Endothelial cell of umbilical vein (primary cell): Measurements from ENCODE around the gene ARHGEF16. TPM values are rescaled to one million over a fixed set of nuclear protein-coding genes. Genes with fewer than 3 reads are reported as not detected.

Source experiments
- BruUV-seq: library from RNA; stranded (reverse); fragments of 400-500 nt; replicated peaks from 2 replicates; lab custom pipeline; 2021; lab: Mats Ljungman, UMichigan
- CTCF ChIA-PET: fragments of 300-600, 350-600 bp; sonication (Branson Sonifier 250); formaldehyde crosslinking; loops from one replicate; lab custom pipeline; 2021; ENCODE audit warnings: antibody characterized with exemption, inconsistent platforms; lab: Charles Lee
- POLR2A ChIA-PET: fragments of 300-600, 350-600 bp; sonication (Branson Sonifier 250); formaldehyde crosslinking; loops from one replicate; lab custom pipeline; 2021; ENCODE audit warnings: antibody characterized with exemption, inconsistent platforms; lab: Charles Lee
- DNase-seq: peaks from one replicate; pipeline ENCODE4 v3.0.0-alpha.2; 2011; ENCODE audit warnings: low read depth, low spot score
- FAIRE-seq: peaks from 2 replicates; lab custom pipeline; 2011; peaks lifted over from hg19 to GRCh38; lab: Jason Lieb, UNC
- H2AFZ ChIP-seq: 2 replicates; pipeline ENCODE4 v1.6.0; 2012; ENCODE audit warnings: low read depth, low read length, control low read depth, inconsistent platforms
- H3K27ac ChIP-seq: 2 replicates; pipeline ENCODE4 v1.5.1; 2011; ENCODE audit warnings: low read depth, mild to moderate bottlenecking, control low read depth, low read length, moderate library complexity; ENCODE audit not compliant: insufficient read depth
- H3K27me3 ChIP-seq, 2 experiments: 2 replicates each; pipeline versions ENCODE4 v1.6.0 to v1.6.1; 2011; ENCODE audit warnings: low read length in 2 of 2, mixed read lengths in 1 of 2; ENCODE audit not compliant: control insufficient read depth in 2 of 2, insufficient read depth in 2 of 2
- H3K36me3 ChIP-seq, 2 experiments: 2 replicates in 1 of 2; 3 replicates in 1 of 2; pipeline ENCODE4 v1.5.1; 2011; ENCODE audit warnings: low read length in 2 of 2, mild to moderate bottlenecking in 1 of 2, moderate library complexity in 1 of 2; ENCODE audit not compliant: control insufficient read depth in 2 of 2, insufficient read depth in 2 of 2; ENCODE audit errors: extremely low read depth in 1 of 2
- H3K4me1 ChIP-seq: 3 replicates; pipeline ENCODE4 v1.5.1; 2011; ENCODE audit warnings: mild to moderate bottlenecking, low read length; ENCODE audit not compliant: control insufficient read depth, insufficient read depth; ENCODE audit errors: extremely low read depth
- H3K4me2 ChIP-seq: 2 replicates; pipeline ENCODE4 v1.6.1; 2011; ENCODE audit warnings: low read length, control low read depth, mixed read lengths; ENCODE audit not compliant: insufficient read depth
- H3K4me3 ChIP-seq, 3 experiments: fragments of 200-600 bp in 1 of 3; sonication (generic), shearing (Covaris generic) in 1 of 3; replicated peaks in 1 of 3; 2 replicates each; pipeline ENCODE4 v1.5.1; 2011 to 2016; ENCODE audit warnings: control low read depth in 3 of 3, low read length in 3 of 3, mild to moderate bottlenecking in 2 of 3, inconsistent platforms in 1 of 3, low read depth in 1 of 3, moderate library complexity in 1 of 3; ENCODE audit not compliant: insufficient read depth in 1 of 3
- H3K79me2 ChIP-seq: 2 replicates; pipeline ENCODE4 v1.6.0; 2012; ENCODE audit warnings: low read length, inconsistent platforms; ENCODE audit not compliant: control insufficient read depth, insufficient read depth
- H3K9ac ChIP-seq: replicated peaks from 2 replicates; pipeline ENCODE3; 2011; ENCODE audit warnings: low read length, control low read depth; ENCODE audit not compliant: insufficient read depth; ENCODE audit errors: extremely low read depth
- H3K9me1 ChIP-seq: replicated peaks from 3 replicates; pipeline ENCODE4 v1.6.0; 2011; ENCODE audit warnings: mild to moderate bottlenecking, low read length; ENCODE audit not compliant: control insufficient read depth, insufficient read depth; ENCODE audit errors: extremely low read depth
- H3K9me3 ChIP-seq: replicated peaks from 2 replicates; pipeline ENCODE4 v1.5.1; 2012; ENCODE audit warnings: low read length, inconsistent platforms; ENCODE audit not compliant: control insufficient read depth, insufficient read depth
- H4K20me1 ChIP-seq: replicated peaks from 2 replicates; pipeline ENCODE3; 2011; ENCODE audit warnings: mild to moderate bottlenecking, low read length; ENCODE audit not compliant: control insufficient read depth, insufficient read depth; ENCODE audit errors: extremely low read depth
- EZH2 ChIP-seq: IDR thresholded peaks from 2 replicates; pipeline ENCODE4 v1.6.1; 2012; ENCODE audit warnings: borderline replicate concordance, low read depth, mild to moderate bottlenecking, moderate library complexity, low read length, inconsistent platforms; ENCODE audit not compliant: severe bottlenecking
- FOS ChIP-seq: IDR thresholded peaks from 2 replicates; pipeline ENCODE4 v1.6.1; 2011; ENCODE audit warnings: mild to moderate bottlenecking, low read length, moderate library complexity, borderline replicate concordance; ENCODE audit not compliant: insufficient read depth
- GATA2 ChIP-seq: IDR thresholded peaks from 2 replicates; pipeline ENCODE4 v1.7.0; 2011; ENCODE audit warnings: low read depth, mild to moderate bottlenecking, moderate library complexity, mixed read lengths, low read length; ENCODE audit not compliant: insufficient read length, insufficient read depth
- JUN ChIP-seq: IDR thresholded peaks from 2 replicates; pipeline ENCODE4 v1.6.1; 2011; ENCODE audit warnings: borderline replicate concordance, low read depth; ENCODE audit not compliant: insufficient read length, insufficient read depth
- MYC ChIP-seq: IDR thresholded peaks from one replicate; pipeline ENCODE4 v1.6.1; 2011; ENCODE audit warnings: mild to moderate bottlenecking, low read depth, low read length
- POLR2A ChIP-seq: IDR thresholded peaks from 2 replicates; pipeline ENCODE4 v1.6.1; 2012; ENCODE audit warnings: low read depth, mild to moderate bottlenecking, control low read depth, low read length
- POLR2AphosphoS5 ChIP-seq: IDR thresholded peaks from 2 replicates; pipeline ENCODE4 v1.6.1; 2012; ENCODE audit warnings: low read depth, mild to moderate bottlenecking, control low read depth, low read length, moderate library complexity; ENCODE audit not compliant: insufficient read depth
- dilution Hi-C: fragments of 300-500 bp; cut with MboI; formaldehyde crosslinking; loops from one replicate; pipeline ENCODE4 v1.15.0; 2019; ENCODE audit warnings: low sequenced_read_pairs; ENCODE audit not compliant: extremely low pct_ligation_motif_present
- intact Hi-C: fragments of 100-400 bp; cut with micrococcal nuclease; formaldehyde crosslinking; loops from one replicate; pipeline ENCODE4 v1.10.0; 2022
- polyA plus RNA-seq, 4 experiments: library from polyadenylated mRNA; depleted of rRNA in 3 of 4; stranded (reverse) in 3 of 4; unstranded in 1 of 4; fragments of >200 nt; gene quantifications; 2 replicates each; pipeline versions ENCODE4 v1.2.1 to v1.2.3, GENCODE V29; 2011 to 2012; ENCODE audit warnings: missing spikeins in 1 of 4
- total RNA-seq: library from RNA; stranded (reverse); gene quantifications from 2 replicates; pipeline ENCODE4 v1.2.3, GENCODE V29; 2021
- TF ChIP-seq, protein P1 (sequence below), 2 donors: IDR thresholded peaks; 1 replicate in 1 of 2; 2 replicates in 1 of 2; pipeline ENCODE4 v1.5.1; 2011; ENCODE audit warnings: low read length in 2 of 2, mild to moderate bottlenecking in 2 of 2, moderate library complexity in 2 of 2, control low read depth in 1 of 2, inconsistent platforms in 1 of 2, low read depth in 1 of 2; ENCODE audit not compliant: insufficient read depth in 1 of 2; ENCODE audit errors: extremely low read depth in 1 of 2
- TF ChIP-seq, protein P2 (sequence below): IDR thresholded peaks from 2 replicates; pipeline ENCODE4 v1.6.1; 2011; ENCODE audit not compliant: insufficient read depth, insufficient read length

The ARHGEF16 gene
- total and polyA plus RNA-seq, 2 donors (not counting 3 experiments of a cell fraction or from before 2014, with no cell fraction given) = 0.52 to 1.3 TPM

DNA sequence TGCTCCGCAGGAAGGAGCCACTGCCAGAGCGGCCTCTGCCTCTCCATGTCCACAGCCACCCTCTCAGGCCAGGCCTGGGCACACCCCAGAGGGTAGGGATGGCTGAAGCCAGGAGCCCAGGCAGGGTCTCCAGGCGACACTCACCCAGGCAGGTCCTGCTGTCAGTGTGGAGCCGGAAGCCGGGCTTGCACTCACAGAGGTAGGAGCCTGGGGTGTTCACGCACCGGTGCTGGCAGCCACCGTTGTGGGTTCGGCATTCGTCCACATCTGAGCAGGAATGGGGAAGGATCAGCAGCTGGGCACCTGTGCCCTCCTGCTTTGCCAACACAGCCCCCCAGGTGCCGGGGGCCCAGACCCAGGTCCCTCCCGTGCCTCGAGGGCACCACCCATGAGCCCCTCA, 69.5 kb downstream of the ARHGEF16 start:
- Histone ChIP-seq H3K27me3 (no peaks in the 10 kb centered on the region), H3K9me1 (no peaks in the 10 kb centered on the region), H3K4me3 (no peak overlapping the region), H4K20me1 (no peaks in the 10 kb centered on the region), H3K4me2 (no peak overlapping the region), H3K4me1 (no peaks in the 10 kb centered on the region), H3K36me3 (no peaks in the 10 kb centered on the region), H3K27ac (no peak overlapping the region), H3K79me2 (no peaks in the 10 kb centered on the region), H3K9me3 (no peaks in the 10 kb centered on the region), H3K9ac (no peak overlapping the region), H2AFZ (no peak overlapping the region)
- intact Hi-C loops (no loop called here), dilution Hi-C loops (no loop called here)
- CTCF ChIA-PET = no interaction called here
- DNase-seq = no peak
- BruUV-seq = no TSS peak
- TF ChIP-seq, protein P1, sequence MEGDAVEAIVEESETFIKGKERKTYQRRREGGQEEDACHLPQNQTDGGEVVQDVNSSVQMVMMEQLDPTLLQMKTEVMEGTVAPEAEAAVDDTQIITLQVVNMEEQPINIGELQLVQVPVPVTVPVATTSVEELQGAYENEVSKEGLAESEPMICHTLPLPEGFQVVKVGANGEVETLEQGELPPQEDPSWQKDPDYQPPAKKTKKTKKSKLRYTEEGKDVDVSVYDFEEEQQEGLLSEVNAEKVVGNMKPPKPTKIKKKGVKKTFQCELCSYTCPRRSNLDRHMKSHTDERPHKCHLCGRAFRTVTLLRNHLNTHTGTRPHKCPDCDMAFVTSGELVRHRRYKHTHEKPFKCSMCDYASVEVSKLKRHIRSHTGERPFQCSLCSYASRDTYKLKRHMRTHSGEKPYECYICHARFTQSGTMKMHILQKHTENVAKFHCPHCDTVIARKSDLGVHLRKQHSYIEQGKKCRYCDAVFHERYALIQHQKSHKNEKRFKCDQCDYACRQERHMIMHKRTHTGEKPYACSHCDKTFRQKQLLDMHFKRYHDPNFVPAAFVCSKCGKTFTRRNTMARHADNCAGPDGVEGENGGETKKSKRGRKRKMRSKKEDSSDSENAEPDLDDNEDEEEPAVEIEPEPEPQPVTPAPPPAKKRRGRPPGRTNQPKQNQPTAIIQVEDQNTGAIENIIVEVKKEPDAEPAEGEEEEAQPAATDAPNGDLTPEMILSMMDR (IDR thresholded peaks at IDR 0.05; ENCODE audit: extremely low read depth in 1 of 2, insufficient read depth in 1 of 2, low read depth in 1 of 2, low read length in 2 of 2) = no peak
- TF ChIP-seq POLR2A (no peak), MYC (no peak), FOS (no peak), GATA2 (no peak), POLR2AphosphoS5 (no peak), JUN (no peak), EZH2 (no peak)
- TF ChIP-seq, protein P2, sequence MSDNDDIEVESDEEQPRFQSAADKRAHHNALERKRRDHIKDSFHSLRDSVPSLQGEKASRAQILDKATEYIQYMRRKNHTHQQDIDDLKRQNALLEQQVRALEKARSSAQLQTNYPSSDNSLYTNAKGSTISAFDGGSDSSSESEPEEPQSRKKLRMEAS = no peak
- no peak for FAIRE-seq
- POLR2A ChIA-PET = no interaction called here
